SK-N-SH treated with all-trans-retinoic acid at 6 μM for 48 hours (cell line): Measurements from ENCODE around the gene KRT9.

Source experiments
- CSDC2 ChIP-seq: fragments of 250-450 bp; sonication (Bioruptor Pico); IDR thresholded peaks from 2 replicates; pipeline ENCODE4 v1.5.0; 2020; ENCODE audit warnings: mild to moderate bottlenecking, moderate library complexity
- RARB ChIP-seq: fragments of 250-450 bp; sonication (Bioruptor Pico); IDR thresholded peaks from 2 replicates; pipeline ENCODE4 v1.8.0; 2021; ENCODE audit warnings: mild to moderate bottlenecking, moderate library complexity
- ZNF565 ChIP-seq: fragments of 450-650 bp; formaldehyde crosslinking; conservative IDR thresholded peaks from 2 replicates; pipeline ENCODE4 v1.5.0; 2020; ENCODE audit warnings: low read depth, mild to moderate bottlenecking, moderate library complexity

- TF ChIP-seq CSDC2 (CRISPR knock-in tag): no peak
- no peak for TF ChIP-seq RARB (CRISPR knock-in tag)
- TF ChIP-seq ZNF565 (CRISPR knock-in tag): no peak
Observed at GRCh38 chr17:41522301-41523224, 49.3 kb downstream of the KRT9 start.
